ENCODE results near the gene CSPG5.

The CSPG5 gene, protein sequence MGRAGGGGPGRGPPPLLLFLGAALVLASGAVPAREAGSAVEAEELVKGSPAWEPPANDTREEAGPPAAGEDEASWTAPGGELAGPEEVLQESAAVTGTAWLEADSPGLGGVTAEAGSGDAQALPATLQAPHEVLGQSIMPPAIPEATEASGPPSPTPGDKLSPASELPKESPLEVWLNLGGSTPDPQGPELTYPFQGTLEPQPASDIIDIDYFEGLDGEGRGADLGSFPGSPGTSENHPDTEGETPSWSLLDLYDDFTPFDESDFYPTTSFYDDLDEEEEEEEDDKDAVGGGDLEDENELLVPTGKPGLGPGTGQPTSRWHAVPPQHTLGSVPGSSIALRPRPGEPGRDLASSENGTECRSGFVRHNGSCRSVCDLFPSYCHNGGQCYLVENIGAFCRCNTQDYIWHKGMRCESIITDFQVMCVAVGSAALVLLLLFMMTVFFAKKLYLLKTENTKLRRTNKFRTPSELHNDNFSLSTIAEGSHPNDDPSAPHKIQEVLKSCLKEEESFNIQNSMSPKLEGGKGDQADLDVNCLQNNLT

DNA sequence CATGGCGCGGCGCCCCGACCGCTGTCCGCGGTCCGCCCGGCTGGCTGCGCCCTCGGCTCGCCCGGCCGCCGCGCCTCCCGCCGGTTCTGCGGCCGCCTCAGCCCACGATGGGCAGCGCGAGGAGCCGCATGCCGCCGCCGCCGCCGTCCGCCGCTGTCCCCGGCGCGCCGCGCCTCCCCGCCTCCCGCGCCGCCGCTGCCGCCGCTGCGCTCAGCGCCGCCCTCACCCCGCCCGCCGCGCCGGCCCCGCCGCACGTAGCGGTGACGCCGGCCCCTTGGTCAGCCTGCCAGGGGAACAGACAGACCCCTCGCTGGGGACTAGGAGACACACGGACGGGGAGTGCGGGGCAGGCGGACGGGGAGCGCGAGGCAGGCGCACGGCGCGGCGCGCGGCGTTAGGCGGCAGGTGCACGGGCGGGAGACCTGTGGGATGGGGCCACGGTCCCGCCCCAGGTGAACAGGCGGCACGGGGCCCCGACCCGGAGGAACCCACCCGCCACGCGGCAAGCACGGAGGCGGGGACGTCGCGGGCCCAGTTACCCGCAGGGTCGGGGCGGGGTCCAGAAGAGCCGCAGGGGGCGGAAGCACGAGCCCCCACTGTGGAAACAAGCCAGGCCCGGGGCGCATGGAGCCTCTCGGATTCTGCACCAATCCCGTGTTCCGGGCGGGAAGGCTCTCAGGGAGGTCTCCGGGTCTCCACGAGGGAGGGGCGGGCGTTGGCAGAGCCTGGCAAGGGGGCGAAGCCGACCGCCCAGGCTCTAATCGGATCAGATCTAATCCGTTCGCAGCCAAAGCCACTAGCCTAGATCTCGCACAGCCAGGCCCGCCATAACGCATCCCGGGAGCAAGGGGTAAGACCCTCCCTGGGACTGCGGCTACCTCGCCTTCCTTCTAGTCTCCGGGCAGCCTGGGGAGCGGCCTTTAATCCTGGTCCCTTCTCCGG is at the start of gene CSPG5:
Gene CSPG5 (minus strand): TSS at position 175 of the 942 bp plus-strand sequence. CDS start 172 bp downstream, at position 3.
- DNase-seq (ENCODE audit: low spot score), result peak; percentile 73

DNA sequence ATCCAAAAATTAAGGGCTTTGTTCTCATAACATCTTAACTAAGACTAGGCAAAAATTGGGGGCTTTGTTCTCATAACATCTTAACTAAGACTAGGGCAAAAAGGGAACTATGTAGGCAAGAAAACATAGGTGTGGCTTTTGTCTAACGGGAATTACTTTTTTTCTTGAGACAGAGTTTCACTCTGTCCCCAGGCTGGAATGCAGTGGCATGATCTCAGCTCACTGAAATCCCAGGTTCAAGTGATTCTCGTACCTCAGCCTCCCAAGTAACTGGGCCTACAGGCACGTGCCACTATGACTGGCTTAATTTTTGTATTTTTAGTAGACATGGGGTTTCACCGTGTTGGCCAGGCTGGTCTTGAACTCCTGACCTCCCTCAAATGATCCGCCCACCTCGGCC is 49.8 kb upstream of the CSPG5 start:
- no peak for DNase-seq (ENCODE audit: low spot score)

DNA sequence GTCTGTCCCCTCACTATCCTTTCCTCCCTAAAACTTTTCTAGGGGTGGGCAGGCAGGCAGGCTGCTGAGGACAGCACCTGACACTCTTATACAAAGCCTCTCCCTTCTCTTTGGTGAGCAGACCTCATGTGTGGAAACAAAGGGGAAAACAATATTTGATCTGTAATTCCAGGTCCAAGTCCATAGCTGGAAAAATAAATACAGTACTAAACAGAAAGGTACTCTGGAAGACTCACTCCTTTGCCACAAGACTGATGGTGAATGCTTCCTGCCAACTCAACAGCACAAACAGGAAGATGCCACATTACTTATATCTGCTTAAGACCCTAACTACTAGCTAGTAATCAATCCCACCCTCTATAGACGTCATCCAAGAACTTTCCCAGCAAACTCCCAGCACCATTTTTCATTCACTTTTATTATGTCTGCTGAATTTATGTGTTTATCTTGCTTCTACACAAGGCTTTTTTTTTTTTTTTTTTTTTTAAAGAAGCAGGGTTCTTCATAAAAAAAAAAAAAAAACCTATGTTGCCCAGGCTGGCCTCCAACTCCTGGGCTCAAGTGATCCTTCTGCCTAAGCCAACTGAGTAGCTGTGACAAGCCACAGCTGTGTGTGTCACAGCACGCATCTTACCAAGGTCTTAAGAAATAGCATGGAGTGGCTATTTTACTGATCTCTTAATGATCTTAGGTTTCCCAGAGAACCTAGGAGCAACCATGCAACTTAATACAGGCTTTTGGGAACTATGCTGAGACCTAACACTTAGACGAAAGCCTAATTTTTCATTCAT is 44.2 kb upstream of the CSPG5 start:
- DNase-seq (ENCODE audit: low spot score), result no peak

DNA sequence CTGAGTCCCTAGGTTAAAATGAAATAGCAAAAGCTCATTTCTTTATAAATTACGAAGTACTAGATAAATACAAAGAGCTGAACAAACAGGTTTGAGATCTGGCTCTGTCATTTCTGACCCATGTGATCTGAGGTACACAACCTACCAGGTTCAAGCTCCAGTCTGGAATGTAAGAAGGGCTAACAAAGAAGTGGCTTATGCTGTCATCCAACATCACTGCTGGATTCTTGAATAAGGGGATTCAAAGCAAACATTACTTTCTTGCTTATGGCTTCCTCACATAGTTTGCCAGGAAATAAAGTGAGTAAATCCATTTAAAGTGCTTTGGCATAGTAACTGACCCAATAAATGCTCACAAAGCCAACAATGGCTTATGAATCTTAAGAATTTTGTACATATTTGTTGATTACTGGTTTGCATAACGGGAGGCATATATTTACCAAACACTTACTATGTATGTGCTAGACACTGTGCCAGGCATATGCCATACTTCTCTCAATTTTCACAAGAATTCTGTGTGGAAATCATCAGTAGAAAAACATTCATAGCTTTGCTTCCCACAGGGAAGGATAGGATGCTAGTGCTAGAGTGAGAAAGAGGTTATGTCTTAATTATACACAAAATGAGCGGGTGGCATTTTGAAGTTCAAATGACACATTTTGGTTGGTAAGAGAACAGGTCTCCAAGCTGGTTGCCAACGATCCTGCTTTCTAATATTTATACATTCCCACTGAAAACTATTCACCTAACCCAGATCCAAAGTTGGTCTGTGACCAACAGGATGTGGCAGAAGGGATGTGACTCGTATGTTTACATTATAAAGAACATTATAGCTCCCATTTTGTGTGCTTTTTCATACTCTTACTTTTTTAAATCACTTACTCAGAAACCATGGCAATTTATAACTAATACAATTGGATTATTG is 38.7 kb upstream of the CSPG5 start:
- DNase-seq (ENCODE audit: low spot score), result no peak

DNA sequence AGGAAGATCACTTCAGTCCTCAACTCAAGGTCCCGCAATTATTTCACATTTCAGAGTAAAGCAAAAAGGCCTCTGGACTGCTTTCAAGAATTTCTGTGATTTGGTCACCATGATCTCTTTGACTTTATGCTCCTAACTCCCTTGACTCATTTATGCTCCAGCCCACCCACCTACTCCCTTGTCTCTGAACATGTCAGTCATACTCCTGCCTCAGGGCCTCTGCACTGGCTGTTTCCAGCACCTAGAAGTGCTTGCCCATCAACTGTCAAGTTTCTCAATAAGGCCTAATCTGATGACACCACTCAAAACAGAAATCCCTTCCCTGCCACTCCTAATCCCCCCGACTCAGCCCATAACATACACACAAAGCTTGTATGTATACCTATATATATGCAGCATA is 36.1 kb upstream of the CSPG5 start:
- DNase-seq (ENCODE audit: low spot score), result no peak

DNA sequence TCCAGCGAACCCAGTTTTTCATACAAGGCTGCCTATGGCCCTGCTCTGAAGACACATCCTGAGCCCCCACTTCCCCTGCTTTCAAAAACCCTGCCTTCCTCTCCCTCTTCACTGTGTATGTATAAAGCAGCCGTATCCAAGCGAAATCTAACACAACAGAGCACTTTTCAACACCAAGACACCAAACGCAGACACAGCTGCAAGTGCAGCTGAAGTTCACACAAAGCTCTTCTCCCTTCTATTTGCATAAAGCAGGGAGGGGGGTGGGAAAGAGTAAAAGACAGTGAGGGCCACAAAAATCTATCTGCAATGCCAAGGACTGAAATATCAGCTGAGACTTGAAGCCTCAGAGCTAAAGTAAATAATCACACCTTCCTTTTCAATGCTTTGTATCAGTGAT is 35.1 kb upstream of the CSPG5 start:
- no peak for DNase-seq (ENCODE audit: low spot score)

DNA sequence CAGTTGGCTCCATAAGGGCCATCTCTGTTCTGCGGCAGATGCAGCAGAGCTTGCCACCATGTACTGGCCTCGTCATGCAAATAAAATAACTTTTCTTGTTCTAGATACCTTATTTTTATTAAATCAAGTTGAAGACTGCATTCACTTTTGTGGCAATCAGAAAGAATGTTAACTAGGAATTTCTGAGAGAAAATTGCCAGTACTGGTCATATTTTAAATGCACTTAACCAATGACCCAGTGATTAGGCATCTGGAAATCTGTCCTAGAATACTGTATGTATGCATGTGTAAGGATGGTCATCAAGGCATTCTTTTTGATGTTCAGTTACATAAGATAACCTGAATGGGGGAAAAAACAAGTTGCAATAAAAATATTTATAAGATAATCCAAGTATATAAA is 34.2 kb upstream of the CSPG5 start:
- DNase-seq (ENCODE audit: low spot score), result no peak

DNA sequence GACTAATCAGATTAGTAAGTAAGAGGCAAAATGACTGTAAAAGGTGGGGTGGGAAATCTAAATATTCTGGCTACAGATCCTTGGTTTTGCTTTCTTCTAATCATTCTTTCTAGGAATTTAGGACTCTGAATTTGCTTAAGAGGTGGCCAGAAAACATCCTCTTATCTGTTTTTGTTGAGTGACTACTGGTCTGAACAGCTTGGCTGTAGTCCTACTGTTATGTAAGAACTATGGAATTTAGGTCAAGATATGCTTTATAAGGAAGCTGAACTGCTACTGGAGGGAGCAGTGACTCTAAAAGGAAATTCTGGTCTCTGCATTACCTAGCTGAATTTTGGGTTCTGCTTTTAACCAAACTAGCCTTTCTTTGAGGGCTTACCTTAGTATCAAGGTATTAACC is 33.5 kb upstream of the CSPG5 start:
- DNase-seq (ENCODE audit: low spot score), result peak; percentile 82

DNA sequence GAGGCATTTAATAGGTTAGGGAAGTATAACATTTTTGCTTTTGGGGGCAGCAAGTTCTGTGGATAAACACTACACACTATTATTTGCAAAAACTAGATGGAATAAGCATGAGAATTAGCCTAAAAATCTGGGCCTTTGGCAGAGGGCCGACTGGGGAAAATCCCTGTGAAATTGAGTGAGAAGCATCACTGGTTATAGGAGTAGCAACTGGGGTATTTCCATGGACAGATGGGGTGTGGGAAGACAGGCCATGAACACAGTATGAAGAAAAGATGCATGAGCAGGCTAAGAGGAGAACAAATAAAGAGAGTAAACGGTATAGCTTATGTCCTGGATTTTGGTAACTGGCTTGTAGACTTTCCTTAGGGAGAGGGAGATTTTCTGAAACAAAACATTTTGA is 32.9 kb upstream of the CSPG5 start:
- no peak for DNase-seq (ENCODE audit: low spot score)

DNA sequence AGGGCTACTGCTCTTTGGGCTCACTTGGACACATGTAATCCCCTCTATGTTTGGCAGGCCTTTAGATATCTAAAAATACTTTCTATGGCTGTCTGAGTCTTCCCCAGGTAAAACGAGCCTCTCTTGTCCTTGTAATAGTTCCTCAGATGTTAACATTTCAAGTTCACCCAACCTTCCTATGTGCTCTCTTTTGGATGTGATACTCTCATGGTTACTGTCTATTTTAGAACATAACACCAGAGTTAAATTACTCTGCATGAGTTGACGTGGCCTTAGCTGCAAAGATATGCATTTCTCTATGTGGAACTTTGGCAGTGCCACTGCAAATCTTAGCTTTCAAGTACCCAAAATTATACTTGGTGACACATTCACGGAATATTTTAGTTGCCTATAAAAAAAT is 31.9 kb upstream of the CSPG5 start:
- no peak for DNase-seq (ENCODE audit: low spot score)

DNA sequence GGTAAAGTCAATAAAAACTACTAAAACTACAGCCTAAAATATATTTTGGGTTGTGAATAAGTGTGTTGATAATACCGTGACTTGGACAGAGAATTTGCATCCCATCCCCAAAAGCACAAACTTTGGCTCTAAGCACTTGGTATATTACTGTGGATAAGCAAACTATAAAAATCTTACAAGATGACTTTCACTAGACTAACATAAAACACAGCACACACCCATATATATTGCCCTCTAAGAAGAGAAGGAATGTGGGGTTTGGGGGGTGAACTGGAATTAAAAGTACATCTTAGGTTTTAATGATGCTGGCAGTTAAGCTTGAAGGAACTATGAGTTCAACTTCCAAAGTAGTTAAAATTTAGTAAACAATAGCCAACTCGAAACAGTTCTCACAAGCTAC is 28.7 kb upstream of the CSPG5 start:
- no peak for DNase-seq (ENCODE audit: low spot score)

DNA sequence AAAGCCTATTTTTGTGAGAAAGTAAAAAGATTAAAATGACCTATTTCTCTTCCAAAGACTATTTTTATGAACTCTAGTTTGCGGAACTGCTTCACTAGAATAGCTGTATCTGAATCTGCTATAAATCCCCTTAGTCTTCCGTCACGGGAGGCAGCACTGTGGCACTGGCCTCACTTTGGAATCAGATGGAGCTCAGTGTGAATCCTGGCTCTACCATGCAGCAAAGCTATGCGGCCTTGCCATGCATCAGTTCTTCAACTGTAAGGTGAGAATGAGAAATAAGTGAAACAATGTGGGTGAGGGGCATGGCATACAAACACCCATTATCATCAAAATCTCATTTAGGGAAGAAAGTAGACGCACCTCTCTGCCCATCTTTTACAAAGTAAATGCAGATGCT is 27.5 kb upstream of the CSPG5 start:
- DNase-seq (ENCODE audit: low spot score), result no peak

DNA sequence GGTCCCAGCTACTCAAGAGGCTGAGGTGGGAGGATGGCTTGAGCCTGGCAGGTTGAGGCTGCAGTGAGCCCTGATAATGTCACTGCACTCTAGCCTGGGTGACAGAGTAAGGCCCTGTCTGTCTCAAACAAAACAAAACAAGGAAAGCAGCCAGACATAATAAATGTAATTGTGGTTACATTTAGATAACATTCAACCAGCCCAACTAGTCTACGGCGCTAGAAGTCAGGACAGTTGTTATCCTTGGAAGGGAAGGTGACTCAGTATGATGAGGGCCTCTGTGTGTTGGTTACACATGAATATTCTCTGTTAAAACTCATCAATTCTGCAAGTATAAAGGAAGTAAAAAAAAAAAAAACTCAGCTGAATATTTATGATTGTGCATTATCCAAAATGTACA is 27.0 kb upstream of the CSPG5 start:
- DNase-seq (ENCODE audit: low spot score), result no peak

DNA sequence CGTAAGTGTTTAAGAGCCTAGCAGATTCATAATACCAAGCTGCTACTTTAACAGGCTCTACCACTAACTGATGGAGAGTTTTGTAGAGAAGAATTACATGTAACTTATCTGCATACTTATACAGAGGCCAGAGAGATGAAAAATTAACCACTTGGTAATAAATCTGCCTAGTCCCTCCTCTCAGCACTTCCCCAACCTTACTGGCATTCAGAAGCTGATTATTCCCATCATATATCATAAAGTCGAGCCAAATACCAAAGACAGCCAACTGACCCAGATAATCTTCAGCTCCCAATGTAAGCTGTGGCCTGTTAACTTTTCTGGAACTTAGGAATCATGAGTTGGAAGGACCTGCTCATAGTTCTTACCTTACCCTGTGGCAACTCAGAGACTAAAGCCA is 25.5 kb upstream of the CSPG5 start:
- no peak for DNase-seq (ENCODE audit: low spot score)

DNA sequence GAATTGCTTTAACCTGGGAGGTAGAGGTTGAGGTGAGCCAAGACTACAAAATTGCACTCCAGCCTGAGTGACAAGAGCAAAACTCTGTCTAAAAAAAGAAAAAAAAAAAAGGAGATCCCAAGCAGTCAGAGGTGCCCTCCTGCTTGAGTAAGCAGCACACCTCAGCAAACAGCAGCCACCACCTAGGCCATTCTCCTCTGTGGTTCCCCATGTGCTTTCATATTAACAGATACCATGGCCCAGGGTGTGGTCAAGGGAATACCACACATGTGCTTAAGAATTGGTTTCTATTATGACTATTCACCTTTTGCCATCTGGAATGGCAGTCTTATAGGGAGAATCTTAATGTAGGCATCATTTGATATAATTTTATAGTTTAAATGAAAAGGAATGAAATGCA is 24.7 kb upstream of the CSPG5 start:
- no peak for DNase-seq (ENCODE audit: low spot score)

DNA sequence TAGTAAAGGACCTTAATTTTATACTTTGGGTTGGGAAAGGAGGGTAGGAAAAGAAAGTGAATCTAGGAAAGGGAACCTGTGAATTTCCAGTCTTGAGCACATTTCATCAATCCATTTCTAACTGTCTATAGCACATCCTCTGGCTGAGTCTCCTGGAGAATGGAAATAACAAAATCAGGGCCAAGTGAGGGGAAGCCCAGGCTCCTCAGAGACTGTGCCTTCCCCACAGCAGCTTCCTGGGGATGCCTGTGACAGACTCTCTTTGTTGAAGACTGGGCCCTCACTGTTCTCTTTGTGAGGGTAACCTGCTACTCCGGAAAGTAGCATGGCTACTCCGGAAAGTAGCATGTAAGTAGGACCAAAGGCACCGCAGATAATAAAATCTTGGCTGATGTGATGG is 22.6 kb upstream of the CSPG5 start:
- DNase-seq (ENCODE audit: low spot score), result no peak

DNA sequence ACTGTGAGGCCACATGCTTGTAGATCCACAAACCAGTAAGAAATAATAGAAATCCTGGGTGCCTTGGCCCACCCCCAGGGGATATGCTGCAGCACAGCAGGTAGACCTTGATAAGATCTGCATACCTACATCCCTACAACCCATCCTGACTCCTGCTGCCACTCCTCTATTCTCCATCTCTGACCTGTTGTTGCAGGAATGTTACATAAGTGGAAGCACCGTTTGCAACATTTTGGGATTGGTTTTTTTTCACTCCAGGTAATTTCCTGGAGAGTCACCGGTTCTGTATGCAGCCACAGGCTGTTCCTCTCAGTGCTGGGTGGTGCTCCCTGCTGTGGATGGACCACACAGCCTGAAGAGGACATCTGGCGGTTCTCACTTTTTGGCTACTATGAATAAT is 16.1 kb upstream of the CSPG5 start:
- DNase-seq (ENCODE audit: low spot score), result no peak

DNA sequence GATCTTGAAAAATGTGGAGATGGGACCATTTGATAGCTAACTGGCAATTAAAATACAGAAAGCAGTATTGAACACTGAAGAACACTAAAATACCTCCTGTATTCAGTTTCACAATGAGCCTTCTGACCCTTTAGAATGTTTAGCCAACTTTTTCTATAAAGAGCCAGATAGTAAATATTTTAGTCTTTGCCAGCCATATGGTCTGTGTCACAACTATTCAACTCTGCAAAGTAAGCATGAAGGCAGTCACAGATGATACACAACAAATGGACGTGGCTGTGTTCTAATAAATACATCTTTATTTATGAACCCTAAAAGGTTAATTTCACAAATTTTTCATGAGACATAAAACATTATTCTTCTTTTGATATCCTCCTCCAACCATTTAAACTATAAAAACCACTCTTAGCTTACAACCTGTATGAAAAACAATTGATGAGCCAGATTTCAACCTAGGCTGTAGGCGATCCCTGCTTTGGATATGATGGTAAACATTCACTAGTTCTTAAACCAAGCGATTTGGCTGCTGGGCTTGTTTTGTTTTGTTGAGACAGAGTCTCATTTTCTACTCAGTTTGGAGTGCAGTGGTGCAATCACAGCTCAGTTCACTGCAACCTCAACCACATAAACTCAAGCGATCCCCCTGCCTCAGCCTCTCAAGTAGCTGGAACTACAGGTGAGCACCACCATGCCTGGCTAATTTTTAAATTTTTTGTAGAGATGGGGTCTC is 13.6 kb upstream of the CSPG5 start:
- no peak for DNase-seq (ENCODE audit: low spot score)

DNA sequence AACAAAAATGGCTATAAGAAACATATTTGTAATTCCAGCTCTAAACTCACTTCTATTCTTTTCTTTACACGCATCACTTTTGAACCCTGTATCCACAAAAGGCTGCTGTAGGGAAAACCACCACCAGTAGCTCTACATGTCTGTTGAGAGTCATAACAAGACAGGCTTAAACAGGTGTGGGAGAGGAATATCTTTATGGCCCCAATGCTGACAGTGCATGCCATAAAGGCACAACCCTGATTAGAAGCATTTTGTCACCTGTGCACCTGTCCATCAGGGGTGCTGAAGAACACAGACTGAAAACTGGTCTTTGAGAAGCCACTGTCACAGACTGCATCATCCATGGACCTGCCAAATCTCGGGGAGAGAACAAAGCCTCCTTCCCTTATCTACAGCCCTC is 11.6 kb upstream of the CSPG5 start:
- DNase-seq (ENCODE audit: low spot score), result no peak

DNA sequence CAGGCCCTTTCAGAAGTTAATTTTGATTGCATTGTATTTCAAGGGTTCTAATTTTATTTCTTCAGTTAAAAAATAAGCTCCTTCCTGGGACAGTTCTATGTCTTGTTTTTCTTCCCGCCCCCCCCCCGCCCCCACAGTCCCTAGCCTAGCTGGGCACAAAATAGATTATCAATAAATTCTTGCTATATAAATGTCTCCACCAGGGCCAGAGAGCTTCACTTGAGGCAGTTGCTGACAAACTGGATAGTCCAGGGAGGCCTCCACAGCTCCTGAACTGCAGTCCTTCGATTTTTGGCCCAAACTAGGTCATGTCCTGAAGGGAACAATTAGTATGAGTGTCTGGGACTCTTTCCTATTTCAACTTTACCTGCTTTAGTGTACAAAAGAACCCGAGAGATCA is 9.9 kb upstream of the CSPG5 start:
- DNase-seq (ENCODE audit: low spot score), result no peak

All from GM03348 (cell line).